HPDE6-E6E7 (cell line): Measurements from ENCODE around the gene ARHGAP26.
A peak's percentile ranks its signal among the peaks of the same experiment; 100 is the strongest.

ENCODE experiments used
- DNase-seq: peaks from one replicate; pipeline ENCODE4 v3.0.0; 2011; ENCODE audit warnings: missing footprints; ENCODE audit errors: extremely low spot score

Gene ARHGAP26, protein sequence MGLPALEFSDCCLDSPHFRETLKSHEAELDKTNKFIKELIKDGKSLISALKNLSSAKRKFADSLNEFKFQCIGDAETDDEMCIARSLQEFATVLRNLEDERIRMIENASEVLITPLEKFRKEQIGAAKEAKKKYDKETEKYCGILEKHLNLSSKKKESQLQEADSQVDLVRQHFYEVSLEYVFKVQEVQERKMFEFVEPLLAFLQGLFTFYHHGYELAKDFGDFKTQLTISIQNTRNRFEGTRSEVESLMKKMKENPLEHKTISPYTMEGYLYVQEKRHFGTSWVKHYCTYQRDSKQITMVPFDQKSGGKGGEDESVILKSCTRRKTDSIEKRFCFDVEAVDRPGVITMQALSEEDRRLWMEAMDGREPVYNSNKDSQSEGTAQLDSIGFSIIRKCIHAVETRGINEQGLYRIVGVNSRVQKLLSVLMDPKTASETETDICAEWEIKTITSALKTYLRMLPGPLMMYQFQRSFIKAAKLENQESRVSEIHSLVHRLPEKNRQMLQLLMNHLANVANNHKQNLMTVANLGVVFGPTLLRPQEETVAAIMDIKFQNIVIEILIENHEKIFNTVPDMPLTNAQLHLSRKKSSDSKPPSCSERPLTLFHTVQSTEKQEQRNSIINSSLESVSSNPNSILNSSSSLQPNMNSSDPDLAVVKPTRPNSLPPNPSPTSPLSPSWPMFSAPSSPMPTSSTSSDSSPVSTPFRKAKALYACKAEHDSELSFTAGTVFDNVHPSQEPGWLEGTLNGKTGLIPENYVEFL

DNA sequence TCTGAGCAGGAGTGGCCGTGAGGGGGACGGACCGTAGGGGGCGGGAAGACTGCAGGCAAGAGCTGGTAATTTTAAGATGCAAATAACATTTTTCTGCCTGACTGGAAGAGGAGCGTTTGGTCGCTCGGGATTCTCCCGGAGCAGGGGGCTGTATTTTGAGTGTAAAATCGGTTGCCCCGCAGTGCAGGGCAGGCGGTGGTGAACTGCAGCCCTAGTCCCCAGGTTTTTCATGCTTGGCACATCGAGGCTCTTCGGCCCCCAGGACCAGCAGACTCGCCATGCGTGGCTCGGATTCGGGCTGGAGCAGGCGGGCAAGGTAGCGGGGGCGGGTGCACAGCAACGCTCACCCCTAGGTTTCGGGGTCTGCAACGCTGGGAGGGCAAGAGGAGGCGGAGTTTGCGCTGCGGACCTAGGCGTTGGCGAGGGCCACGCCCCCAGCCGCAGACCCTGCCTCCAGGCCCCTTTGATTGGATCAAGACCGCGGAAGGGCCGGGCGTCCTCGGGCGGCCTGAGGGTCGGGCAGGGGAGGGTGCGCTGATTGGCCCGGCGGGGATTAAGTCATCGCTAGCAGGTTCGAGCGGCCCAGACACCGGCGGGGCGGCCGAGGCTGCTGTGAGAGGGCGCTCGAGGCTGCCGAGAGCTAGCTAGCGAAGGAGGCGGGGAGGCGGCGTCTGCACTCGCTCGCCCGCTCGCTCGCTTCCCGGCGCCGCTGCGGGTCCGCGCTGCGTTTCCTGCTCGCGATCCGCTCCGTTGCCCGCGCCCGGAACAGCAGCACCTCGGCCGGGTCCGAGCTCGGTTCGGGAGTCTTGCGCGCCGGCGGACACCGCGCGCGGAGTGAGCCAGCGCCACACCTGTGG lies at the start of gene ARHGAP26:
Gene ARHGAP26 (plus strand): TSS at position 585 of the 857 bp plus-strand sequence. CDS start 385 bp downstream, outside the sequence.
- DNase-seq, result peak; percentile 93

DNA sequence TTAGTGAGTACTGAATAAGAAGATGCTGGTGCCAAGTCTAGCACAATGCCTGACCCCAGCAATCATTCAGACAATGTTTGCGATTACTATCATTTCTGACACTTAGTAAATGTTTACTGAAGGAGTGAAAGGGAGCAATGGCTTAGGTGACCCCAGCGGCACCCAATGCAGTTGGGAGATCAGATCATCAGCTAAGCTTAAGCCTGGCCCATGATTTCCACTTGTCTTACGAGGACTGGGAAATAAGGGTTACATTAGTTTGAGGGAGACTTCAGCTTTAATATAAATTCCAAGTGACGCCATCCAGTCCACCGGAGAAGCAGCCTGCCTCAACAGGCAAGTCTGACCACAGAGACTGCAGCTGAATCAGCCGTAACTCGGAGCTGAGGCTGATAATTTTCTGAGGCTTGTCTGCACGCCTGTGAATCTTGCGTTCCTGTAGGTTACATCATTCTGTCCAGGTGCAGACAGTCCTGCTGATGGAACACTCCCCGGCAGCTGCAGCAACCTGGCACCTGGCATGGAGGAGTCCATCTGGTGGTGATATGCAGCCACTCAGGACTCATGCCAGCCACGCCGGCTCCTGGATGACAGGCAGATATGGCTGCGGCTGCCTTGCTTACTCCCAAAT lies 49.4 kb upstream of the ARHGAP26 start:
- DNase-seq, result peak; percentile 89

DNA sequence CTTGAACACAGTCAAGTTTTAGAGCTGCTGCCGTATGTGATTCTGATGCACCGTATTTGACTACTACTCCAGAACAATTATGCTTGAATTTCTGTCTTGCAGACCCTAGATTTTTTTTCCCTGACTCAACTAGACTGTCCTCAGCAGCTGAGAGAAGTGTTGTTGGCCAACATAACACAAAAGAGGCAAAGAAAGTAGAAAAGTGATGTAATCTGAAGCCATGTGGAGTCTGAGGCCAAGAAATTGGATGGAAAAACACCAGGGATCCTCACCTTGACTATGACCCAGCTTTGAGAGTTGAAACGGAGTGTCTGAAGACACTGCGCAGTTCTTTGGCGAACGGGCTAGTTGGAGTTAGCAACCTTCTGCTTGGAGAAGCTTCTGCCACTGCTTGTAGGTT lies 48.0 kb upstream of the ARHGAP26 start:
- no peak for DNase-seq

DNA sequence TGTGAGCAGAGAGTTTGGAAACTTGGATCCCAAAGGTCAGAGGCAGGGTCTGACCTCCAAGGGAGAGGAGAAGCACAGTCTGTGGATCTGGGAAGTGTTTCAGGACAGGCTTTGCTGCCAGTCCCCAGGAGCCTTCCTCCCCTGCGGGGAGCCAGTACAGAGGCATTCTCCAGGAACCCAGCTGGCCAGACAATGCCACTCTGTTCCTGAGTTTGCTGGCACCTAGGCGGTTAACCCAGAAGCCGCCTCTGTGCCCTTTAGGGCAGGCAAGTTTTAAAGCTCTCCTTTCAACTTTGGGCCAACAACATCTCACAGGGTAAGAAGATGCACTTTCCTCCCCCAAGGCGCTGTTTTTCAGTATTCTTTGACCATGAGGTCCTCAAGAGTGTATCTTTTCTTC lies 47.3 kb upstream of the ARHGAP26 start:
- no peak for DNase-seq

DNA sequence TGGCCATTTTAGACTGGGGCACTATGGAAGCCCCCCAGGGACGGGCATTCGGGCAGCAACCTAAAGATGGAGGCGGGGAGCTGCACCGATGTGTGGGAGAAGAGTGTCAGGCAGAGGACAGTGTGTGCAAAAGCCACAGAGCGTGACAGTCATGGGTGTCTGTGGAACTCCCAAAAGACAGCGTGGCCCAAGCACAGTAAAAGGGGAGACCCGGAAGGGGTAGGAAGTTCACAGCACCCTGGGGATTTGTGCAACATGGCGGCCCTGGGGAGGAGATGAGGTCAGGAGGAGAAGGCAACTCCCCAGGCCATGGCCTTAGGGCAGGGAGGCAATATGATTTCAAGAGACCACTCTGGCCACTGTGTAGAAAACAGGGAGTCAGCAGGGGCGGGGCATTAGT lies 45.4 kb upstream of the ARHGAP26 start:
- DNase-seq, result no peak

DNA sequence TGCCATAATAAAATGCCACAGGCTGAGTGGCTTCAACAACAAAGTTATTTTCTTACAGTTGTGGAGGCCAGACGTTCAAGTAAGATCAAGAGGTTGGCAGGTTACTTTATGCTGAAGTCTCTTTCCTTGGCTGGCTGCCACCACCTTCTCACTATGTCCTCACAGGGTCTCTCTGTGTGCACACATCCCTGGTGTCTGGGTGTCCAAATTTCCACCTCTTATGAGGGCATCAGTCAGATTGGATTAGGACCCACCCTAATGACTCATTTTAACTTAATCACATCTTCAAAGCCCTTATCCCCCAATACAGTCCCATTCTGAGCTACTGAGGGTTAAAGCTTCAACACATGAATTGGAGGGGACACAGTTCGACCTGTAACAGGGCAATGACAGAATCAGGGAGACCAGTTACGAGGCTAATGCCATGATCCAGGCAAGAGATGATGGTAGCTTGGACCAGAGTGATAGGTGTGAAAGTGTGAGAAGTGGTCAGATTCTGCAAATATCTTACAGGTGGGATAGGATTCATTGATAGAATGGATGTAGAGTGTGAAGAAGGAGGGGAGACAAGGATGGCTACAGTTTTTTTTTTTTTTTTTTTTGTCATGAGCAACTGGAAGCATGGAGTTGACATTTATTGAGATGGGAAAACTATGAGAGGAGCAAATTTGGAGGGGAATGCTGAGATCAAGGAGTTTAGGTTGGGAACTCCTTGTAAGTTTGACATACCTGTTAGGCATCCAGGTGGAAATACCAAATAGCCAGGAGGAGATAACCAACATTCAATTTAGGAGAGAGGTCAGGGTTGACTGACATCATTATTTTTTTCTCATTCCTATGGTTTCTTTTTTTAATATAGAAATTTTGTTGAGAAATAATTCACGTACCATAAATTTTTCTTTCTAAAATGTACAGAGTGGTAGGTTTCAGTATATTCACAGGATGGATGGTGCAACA lies 44.7 kb upstream of the ARHGAP26 start:
- no peak for DNase-seq

DNA sequence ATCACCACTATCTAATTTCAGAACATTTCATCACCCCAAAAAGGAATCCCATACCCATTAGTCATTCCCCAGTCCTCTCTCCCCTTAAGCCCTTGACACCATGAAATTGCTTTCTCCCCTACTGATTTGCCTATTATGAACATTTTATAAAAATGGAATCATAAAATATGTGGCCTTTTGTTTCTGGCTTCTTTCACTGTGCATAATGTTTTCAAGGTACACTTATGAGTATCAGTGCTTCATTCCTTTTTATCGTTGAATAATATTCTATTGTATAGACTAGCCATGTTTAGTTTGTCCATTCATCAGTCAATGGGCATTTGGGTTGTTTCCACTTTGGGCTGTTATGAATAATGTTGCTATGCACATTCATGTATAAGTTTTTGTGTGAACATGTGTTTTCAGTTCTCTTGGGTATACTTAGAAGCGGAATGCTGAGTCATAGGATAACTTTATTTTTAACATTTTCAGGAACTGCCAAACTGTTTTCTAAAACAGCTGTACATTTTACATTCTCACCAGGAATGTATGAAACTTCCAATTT lies 43.9 kb upstream of the ARHGAP26 start:
- DNase-seq, result peak; percentile 26

DNA sequence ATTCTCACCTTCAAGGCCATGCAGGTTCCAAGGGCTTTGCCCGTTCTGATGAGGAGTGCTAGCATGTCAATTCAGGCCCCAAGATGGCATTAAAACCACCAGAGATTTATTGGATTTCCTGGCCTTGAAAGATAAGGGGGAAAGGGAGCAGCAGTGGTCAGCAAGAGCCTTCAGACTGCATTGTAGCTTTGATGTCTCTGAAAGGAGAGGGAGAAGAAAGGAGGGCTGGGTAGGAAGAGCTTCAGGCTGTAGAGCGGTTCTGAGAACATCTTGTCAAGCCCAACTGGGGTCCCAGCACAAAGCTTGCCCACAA lies 42.5 kb upstream of the ARHGAP26 start:
- DNase-seq, result no peak

DNA sequence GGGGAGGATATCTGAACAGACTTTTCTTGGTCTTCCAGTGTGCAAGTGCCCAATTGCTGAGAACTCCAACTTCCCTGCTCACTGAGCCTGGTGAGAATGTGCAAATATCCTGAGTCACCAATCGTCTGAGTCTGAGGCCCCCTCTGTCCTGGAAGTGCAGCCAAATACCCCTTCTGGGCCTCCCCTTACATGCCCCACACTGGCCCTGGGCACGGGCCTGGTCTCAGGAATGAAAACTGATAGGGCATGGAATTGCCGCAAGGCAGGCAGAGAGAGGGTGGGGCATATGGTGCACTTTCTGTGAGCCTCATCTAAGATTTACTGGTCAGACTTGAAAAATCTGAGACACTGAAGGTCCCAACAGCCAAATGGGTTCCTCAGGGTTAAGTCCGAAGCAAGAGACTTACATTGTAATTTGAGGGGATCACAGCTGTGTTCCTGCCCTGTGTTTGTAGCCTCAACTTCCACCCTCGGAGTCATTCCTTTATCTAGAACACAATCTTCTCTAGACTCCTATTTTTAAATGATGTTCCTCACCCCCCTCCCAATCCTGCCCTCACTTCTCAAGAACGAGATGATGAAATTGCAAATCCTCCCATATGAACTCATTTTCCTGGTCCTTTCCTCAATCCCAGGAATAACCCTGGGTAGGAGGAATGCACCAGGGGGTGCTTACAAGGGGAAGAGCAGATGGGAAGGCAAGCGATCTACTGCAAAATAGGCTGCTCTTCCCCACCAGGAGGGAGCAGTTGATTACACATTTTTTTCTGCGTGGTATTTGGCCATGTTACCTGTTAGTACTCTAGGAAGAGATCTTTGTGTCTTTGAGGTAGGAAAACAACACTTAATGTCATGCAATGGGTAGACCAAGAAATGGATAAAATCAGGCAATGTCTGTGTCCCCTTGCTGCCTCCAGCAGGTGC lies 34.6 kb upstream of the ARHGAP26 start:
- DNase-seq, result no peak

DNA sequence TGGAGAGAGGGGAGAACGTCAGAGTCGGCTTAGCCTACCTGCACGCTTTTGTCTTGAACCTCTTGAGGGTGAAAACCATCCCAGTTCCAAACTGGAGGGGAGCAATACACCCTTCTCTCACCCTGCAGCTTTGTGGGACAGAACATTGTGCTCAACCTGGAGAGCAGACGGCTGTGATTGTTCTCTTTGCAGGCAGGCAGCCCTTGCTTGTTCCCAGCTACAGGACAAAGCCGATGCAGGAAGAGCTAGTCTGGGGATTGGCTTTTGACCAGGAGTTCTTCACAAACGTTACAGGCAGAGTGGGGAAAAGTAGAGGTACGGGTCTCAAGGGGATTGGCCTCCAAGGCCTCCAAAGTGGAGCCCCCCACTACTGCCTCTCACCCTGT lies 33.9 kb upstream of the ARHGAP26 start:
- DNase-seq, result no peak

DNA sequence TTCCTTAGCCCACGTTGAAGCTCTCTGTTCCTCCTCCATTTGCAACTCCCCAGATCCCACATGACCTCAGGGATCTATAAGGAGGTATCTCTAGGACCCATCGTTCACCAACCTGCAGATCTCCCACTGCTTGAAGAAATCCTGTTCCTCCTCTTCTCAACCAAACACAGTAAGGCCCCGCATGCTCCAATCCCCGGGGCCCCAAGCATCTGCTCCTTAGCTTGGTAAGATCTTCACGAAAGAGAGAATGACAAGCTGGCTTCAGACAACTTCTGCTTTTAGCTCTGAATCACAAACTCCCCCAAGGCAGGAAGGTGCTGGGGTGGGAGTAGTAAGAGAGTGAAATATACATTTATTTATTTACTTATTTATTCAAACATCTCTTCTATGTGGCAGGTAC lies 33.0 kb upstream of the ARHGAP26 start:
- DNase-seq, result no peak

DNA sequence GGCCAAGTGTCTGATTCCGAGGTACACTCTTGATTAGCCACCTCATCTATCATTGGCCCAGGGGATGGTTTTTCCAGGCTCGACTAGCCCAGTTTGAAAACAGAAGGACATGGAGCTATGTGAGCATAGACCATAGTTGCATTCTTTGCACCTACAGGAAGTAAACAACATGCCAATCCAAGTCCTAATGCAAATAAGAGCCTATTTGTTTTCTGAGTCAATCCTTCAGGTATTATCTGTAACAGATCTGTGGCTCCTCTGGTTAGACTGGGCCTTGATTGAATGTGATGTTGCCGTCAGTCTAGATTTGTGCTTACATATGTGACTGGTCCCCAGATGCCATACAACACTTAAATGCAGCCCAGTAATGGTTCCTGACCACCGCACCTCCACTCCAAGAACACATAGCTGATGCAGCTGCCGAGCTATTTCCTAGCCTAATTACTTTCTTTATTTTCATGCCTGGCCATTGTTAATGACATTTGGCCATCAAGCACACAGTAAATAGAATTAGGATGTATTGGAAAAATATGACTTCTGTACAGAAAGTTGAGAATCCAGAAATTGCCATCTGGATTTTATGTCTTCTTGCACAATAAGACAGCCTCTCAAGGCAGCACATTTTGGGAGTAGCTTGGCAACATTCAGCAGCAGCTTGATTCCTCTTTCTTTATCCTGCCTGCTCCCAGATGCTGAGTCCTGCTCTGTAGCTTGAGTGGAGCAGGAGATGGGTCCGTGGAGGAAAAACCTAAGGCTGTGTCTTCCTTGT lies 29.5 kb upstream of the ARHGAP26 start:
- no peak for DNase-seq

DNA sequence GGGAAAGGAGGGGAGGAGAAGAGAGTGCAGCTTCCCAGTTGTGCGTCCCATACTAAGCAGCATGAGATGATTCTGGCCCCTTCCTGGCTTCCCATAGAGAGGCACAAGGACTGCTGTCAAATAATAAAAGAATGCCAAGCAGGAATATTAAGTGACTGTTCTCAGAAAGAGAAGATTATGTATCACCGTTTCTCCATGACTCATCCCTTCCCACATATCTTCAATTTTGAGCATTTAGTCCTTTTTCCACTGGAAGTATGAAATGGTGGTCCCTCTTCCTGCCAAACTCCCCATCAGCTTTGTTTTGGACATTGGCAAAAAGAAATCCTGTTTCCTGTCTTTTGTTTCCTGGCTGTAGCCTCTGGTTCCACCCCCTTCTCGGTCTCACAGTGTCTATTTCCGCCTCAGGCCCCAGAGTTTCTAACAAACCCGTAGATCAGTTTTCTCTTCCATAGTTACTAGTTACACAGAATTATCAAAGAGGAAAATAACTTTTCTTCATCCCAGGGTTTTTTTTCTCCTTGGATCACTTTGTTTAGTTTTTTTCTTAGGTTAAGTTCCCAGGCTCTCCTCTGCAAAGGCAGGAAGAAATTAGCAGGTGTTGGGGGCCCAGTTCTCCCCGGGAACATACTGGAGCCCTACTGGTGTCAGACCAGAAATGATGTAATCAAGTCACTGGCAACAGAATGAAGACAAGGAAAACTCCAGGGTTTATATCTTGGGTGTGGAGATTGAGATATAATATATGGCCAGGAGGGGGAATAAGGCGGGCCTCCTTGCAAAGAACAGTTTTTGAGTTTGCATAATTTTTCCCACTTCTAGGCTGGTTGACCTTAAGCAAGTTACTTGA lies 26.4 kb upstream of the ARHGAP26 start:
- DNase-seq, result no peak

DNA sequence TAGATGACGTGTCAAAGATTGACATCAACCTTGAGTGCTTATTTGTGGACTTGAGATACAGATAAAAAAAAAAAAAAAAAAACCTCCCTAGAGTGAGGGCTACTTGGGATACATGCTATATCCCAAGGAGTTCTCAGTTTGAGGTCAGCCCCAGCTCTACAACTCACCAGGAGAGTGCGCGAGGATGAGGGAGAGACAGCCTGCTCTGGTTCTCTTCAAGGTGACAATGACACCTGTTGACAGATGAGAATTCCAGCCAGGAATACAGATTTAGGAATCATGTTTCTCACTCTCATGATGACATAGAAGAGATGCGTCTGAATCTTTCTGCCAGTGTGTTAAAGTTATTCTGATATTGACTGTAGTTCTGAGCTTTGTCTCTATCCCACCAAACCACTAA lies 24.9 kb upstream of the ARHGAP26 start:
- no peak for DNase-seq

DNA sequence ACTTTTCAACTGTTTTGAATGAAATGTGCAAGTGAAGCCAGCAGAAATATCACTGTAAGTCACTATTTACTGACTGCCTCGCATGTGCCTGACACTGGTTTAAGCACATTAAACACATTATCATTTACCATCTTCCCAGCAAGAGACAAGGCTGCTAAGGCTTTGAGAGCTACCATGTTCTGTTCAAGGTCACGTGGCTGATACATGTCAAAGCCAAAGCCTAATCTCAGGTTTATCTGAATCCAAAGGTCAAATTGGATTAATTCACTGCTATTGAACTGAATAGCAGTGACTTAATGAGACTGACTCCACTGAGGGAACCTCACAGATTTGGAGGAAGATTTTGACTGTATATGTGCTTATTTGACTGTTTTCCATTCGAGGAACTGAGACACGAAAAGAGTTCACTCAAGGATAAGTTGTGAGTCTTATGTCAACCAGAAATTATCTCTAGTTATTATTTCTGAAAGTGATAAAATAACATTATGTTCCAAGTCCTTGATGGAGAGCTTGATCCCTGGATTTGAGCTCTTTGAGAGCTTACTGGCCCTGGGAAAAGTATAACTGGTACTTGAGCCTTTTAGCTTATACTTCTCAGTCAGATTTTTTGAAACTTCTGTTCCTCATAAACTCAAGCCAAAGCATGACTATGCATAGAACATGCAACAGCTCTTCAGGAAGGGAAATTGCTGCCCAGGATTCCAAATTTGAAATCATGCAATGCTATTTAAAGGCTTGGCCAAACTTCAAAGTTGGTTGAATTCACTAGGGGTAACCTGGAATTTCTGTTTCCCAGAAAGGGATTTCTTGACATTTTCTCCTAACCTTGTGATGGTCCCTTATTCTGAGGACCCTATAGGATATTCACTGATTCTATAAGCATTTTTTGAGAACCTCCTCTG lies 23.4 kb upstream of the ARHGAP26 start:
- DNase-seq, result no peak

DNA sequence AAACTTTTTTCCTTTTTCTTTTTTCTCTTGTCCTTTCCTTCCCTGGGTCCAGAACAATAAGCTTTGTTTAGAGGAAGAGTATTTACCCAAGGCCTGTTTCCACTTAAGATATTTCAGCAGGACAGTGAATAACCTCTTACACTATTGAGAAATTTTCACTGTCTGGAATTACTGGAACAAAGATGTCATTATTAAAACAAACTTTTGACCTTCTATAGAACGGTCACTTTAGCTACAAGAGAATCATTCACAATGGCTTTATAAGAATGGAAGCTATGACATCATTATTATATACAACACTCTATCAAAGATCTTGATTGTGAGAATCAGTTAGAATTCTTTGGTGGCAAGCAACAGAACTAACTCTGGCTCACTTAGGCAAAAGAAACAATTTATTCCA lies 22.0 kb upstream of the ARHGAP26 start:
- DNase-seq, result no peak
